Erythroblast (primary cell): ENCODE measurements around the gene ANKMY1.

Source experiments
- GATA1 ChIP-seq: IDR thresholded peaks from 2 replicates; pipeline ENCODE4 v1.6.1; 2011; ENCODE audit warnings: low read depth, mild to moderate bottlenecking, control low read depth, low read length, moderate library complexity
- POLR2A ChIP-seq: IDR thresholded peaks from 2 replicates; pipeline ENCODE4 v1.6.1; 2011; ENCODE audit warnings: mild to moderate bottlenecking, low read length

DNA sequence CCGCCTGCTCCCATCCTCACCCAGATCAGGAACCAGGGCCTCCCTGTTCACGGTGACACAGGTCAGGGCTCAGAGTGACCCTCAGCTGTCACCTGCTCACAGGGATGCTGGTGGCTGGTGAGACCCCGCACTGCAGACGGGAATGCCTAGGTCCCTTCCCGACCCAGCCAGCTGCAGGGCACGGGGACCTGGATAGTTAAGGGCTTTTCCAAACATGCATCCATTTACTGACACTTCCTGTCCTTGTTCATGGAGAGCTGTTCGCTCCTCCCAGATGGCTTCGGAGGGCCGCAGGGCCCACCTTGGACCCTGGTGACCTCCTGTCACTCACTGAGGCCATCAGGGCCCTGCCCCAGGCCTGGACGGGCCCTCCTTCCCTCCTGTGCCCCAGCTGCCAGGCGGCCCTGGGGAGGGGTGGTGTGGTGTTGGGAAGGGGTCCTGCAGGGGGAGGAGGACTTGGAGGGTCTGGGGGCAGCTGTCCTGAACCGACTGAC, 90.6 kb downstream of the ANKMY1 start:
- TF ChIP-seq POLR2A (no peak), GATA1 (no peak)
